Esophagus muscularis mucosa (tissue), 4 donors: ENCODE measurements around the gene MAGI2. TPM values are rescaled to one million over a fixed set of nuclear protein-coding genes. Genes with fewer than 3 reads are reported as not detected.

ENCODE experiments used
- DNase-seq: peaks from one replicate; pipeline ENCODE4 v3.0.0-alpha.2; 2017; ENCODE audit errors: extremely low spot score
- H3K27ac ChIP-seq, 4 donors: fragments of 200-600 bp; sonication (generic); replicated peaks in 1 of 4; 1 replicate in 3 of 4; 2 replicates in 1 of 4; pipeline ENCODE4 v1.5.1; 2016 to 2019; ENCODE audit warnings: mild to moderate bottlenecking in 1 of 4
- H3K27me3 ChIP-seq, 4 donors: fragments of 200-600 bp; sonication (generic); one replicate each; pipeline versions ENCODE4 v1.5.1 to v1.6.0; 2016 to 2019
- H3K36me3 ChIP-seq, 4 donors: fragments of 200-600 bp; sonication (generic); one replicate each; pipeline ENCODE4 v1.5.1; 2016 to 2019
- H3K4me1 ChIP-seq, 4 donors: fragments of 200-600 bp; sonication (generic); one replicate each; pipeline ENCODE4 v1.5.1; 2016 to 2019
- H3K4me3 ChIP-seq, 4 donors: fragments of 200-600 bp; sonication (generic); 1 replicate in 2 of 4; 2 replicates in 2 of 4; pipeline ENCODE4 v1.5.1; 2016 to 2019; ENCODE audit warnings: mild to moderate bottlenecking in 4 of 4, moderate library complexity in 1 of 4
- H3K9me3 ChIP-seq, 4 donors: fragments of 200-600 bp; sonication (generic); 1 replicate in 3 of 4; 2 replicates in 1 of 4; pipeline ENCODE4 v1.5.1; 2016 to 2019
- EP300 ChIP-seq: sonication (generic); formaldehyde crosslinking; IDR thresholded peaks from one replicate; pipeline ENCODE4 v1.6.1; 2017; ENCODE audit warnings: antibody characterized with exemption
- POLR2A ChIP-seq: fragments of 450-650 bp; IDR thresholded peaks from one replicate; pipeline ENCODE4 v1.6.1; 2017; ENCODE audit warnings: antibody characterized with exemption, moderate library complexity, mild to moderate bottlenecking, low read depth
- POLR2AphosphoS5 ChIP-seq, 2 donors: sonication (generic); formaldehyde crosslinking; IDR thresholded peaks; one replicate each; pipeline ENCODE4 v1.6.1; 2017; ENCODE audit warnings: antibody characterized with exemption in 2 of 2
- WGBS: methylation state at CpG from one replicate; pipeline ENCODE4 v1.1.5; 2018; 5-methylcytosine and 5-hydroxymethylcytosine counted together
- intact Hi-C: fragments of 100-400 bp; cut with DNase I; formaldehyde crosslinking; loops from one replicate; pipeline ENCODE4 v1.15.1; 2023
- total RNA-seq, 4 donors: library from RNA; depleted of rRNA; stranded (reverse); fragments of >200 nt; gene quantifications; one replicate each; pipeline versions ENCODE4 v1.1.0 to v1.2.1, GENCODE V29; 2016
- TF ChIP-seq, protein P1 (sequence below), 3 experiments: fragments of 200-600 bp in 2 of 3; fragments of 450-650 bp in 1 of 3; sonication (generic) in 2 of 3; IDR thresholded peaks; one replicate each; pipeline ENCODE4 v1.5.1; 2017 to 2019; ENCODE audit warnings: antibody characterized with exemption in 3 of 3, mild to moderate bottlenecking in 2 of 3, moderate library complexity in 1 of 3

MAGI2 gene
- total RNA-seq, 4 donors from 2014 or later: 14.4 to 22.3 (median 21.2) TPM

DNA sequence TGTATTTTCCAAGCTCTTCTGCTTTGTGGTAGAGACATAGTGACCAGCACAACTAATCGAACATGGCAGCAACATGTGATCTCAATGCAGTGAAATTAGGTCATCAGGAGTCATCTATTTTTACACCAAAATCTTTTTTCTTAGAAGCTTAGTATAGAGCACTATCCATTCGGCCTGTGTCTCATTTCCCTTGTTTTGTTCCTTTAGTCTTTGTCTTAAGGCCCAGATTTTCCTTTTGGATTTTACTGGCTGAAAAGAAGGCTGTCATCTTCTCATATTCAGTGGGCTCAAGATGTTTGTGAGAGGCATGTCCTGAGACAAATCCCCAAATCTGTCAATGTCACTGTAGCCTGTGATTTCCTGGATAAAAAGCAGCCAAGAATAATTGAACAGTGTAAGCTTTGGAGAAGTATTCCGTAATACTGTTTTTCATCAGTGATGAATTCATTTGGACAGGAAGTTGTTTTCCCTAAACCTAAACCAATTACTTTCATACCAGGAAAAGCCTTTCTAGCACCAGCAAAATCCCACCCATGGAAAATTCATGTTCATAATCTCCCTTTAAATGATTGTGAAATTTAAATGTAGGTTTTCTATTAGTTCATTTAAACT, 55.2 kb downstream of the MAGI2 start:
- H3K4me3 ChIP-seq: no peak overlapping the region
- H3K27ac ChIP-seq: peak overlapping the region in 2 of 4 donors; percentile 27 to 43
- 53% methylated on average over 3 of the region's 3 CpGs for WGBS
- H3K4me1 ChIP-seq: peaks cover 0 to 33% (median 23%) of the 10 kb centered on the region in 4 donors
- TF ChIP-seq EP300: no peak
- TF ChIP-seq, protein P1, sequence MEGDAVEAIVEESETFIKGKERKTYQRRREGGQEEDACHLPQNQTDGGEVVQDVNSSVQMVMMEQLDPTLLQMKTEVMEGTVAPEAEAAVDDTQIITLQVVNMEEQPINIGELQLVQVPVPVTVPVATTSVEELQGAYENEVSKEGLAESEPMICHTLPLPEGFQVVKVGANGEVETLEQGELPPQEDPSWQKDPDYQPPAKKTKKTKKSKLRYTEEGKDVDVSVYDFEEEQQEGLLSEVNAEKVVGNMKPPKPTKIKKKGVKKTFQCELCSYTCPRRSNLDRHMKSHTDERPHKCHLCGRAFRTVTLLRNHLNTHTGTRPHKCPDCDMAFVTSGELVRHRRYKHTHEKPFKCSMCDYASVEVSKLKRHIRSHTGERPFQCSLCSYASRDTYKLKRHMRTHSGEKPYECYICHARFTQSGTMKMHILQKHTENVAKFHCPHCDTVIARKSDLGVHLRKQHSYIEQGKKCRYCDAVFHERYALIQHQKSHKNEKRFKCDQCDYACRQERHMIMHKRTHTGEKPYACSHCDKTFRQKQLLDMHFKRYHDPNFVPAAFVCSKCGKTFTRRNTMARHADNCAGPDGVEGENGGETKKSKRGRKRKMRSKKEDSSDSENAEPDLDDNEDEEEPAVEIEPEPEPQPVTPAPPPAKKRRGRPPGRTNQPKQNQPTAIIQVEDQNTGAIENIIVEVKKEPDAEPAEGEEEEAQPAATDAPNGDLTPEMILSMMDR (IDR thresholded peaks at IDR 0.05): no peak
- TF ChIP-seq POLR2A: no peak
- no peak for TF ChIP-seq POLR2AphosphoS5 (IDR thresholded peaks at IDR 0.05)
- intact Hi-C loops: no loop called here
- no peaks in the 10 kb centered on the region for H3K9me3 ChIP-seq
- H3K36me3 ChIP-seq: no peaks in the 10 kb centered on the region
- no peaks in the 10 kb centered on the region for H3K27me3 ChIP-seq
- no peak for DNase-seq

DNA sequence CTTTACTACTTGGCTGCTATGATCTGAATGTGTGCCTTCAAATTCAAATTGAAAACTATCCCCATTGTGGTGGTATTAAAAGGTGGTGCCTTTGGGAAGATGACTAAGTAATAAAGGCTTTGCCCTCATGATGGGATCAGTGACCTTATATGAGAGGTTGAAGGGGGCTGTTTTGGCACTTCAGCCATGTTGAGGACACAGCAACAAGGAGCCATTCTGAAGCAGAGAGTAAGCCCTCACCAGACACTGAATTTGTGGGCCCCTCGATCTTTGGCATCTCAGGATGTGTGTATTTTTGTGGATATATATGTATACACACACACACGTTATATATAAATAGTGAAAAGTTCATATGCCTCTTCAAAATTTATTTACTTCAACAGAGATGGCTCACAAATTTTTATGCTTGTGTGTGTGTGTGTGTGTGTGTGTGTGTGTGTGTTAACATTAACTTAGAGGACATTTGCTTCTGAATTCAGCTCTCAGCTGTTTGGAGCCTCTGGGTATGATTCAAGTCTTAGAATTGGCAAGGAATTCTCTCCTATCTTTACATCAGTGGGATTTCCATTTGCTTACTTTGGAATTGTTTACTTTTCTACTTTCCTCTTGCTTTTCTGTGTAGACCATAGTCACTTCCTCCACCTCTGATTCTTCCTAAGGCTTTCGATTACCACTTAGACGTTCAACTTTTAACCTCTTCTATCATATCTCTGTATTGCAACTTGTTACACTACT, 66.6 kb downstream of the MAGI2 start:
- Histone ChIP-seq H3K4me3 (no peak overlapping the region), H3K36me3 (no peaks in the 10 kb centered on the region), H3K9me3 (no peaks in the 10 kb centered on the region), H3K4me1 (no peaks in the 10 kb centered on the region), H3K27ac (no peak overlapping the region), H3K27me3 (no peaks in the 10 kb centered on the region)
- WGBS: 58% methylated on average over 4 of the region's 4 CpGs
- DNase-seq: no peak
- intact Hi-C loops: no loop called here
- TF ChIP-seq, protein P1 (IDR thresholded peaks at IDR 0.05): no peak
- no peak for TF ChIP-seq EP300
- no peak for TF ChIP-seq POLR2AphosphoS5 (IDR thresholded peaks at IDR 0.05)
- no peak for TF ChIP-seq POLR2A

DNA sequence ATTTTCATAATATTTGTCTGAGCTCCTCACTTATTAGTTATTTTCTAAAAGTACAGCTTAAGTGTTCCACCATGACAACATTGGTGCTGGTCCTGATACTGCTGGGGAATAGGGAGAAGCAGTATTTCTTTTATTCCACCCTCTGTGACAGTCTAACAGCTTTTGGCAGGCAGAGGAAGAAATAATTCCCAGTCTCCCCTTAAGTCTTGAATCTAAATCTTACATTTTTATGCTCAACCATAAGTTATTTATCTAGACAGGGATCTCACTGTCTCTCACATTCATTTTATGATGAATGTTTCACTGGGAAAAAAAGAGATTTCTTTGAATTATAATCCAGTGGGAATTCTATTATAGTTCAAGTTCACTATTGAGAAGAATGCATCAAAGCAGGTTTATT, 71.5 kb downstream of the MAGI2 start:
- Histone ChIP-seq H3K27me3 (no peaks in the 10 kb centered on the region), H3K36me3 (no peaks in the 10 kb centered on the region), H3K27ac (no peak overlapping the region), H3K9me3 (no peaks in the 10 kb centered on the region), H3K4me3 (no peak overlapping the region), H3K4me1 (no peaks in the 10 kb centered on the region)
- intact Hi-C loops: no loop called here
- TF ChIP-seq, protein P1 (IDR thresholded peaks at IDR 0.05): no peak
- no peak for TF ChIP-seq EP300
- TF ChIP-seq POLR2A: no peak
- no peak for TF ChIP-seq POLR2AphosphoS5 (IDR thresholded peaks at IDR 0.05)
- DNase-seq: no peak

DNA sequence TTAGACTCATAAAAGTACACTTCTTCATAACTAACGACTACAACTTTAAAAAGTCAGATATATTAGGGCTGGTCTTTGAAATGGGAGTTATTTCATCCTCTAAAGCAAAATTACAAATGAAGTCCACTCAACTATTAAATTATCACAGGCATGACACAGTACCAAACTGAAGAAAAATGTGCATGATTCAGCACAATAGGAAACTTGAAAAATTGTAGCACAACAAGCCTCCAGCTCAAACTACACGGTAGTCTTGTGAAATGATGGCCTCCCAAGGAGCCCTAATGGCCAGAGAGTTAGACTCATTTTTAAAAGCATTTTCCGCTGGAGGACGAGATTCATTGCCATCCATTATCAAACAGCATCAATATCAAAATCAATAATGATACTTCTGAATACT, 76.4 kb downstream of the MAGI2 start:
- WGBS: 81% methylated on average over 4 of the region's 4 CpGs
- H3K4me3 ChIP-seq: no peak overlapping the region
- no peaks in the 10 kb centered on the region for H3K4me1 ChIP-seq
- intact Hi-C loops: no loop called here
- no peak overlapping the region for H3K27ac ChIP-seq
- no peak for DNase-seq
- TF ChIP-seq, protein P1 (IDR thresholded peaks at IDR 0.05): no peak
- TF ChIP-seq POLR2A (no peak), EP300 (no peak), POLR2AphosphoS5 (IDR thresholded peaks at IDR 0.05) (no peak)
- H3K9me3 ChIP-seq: no peaks in the 10 kb centered on the region
- no peaks in the 10 kb centered on the region for H3K36me3 ChIP-seq
- no peaks in the 10 kb centered on the region for H3K27me3 ChIP-seq
